Stimulated activated CD4-positive, alpha-beta T cell treated with anti-CD3 and anti-CD28 coated beads, Interleukin-4, amount 100 ng/mL, for 48 hours (primary cell): ENCODE measurements around the gene NPY5R.

Experiments
- DNase-seq, 2 donors: peaks; one replicate each; pipeline ENCODE4 v3.0.0-alpha.2; 2020; ENCODE audit warnings: low read depth in 2 of 2

Gene NPY5R

DNA sequence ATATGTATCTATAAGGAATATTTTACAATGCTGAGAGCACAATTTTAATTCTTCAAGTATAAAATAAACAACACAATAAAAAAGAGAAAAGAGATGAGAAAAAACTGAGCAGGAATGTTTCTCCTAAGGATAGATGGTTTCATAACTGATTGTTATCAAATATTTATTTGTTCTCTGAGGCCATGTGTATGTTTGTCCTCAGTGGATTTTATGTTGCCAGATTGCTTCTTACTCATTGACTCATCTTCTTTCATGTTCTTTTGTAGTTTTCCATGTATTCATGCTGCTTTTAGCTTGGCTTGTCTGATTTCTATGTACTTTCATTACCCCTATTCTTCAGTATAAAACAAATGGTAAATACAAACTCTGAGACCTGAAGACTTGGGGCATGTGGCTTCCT lies 41.2 kb downstream of the NPY5R start:
- DNase-seq, result no peak

DNA sequence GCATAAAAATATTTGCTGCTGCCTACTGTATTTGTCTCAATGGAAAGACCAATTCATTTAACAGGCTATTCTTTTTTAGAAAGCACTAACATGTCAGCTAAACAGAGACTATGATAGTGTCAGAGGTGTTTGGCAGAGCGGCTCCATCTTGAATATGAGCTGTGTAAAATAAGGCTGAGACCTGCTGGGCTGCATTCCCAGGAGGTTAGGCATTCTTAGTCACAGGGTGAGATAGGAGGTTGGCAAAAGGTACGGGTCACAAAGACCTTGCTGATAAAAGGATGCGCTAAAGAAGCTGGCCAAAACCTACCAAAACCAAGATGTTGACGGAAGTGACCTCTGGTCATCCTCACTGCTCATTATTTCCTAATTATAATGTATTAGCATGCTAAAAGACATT lies 41.8 kb downstream of the NPY5R start:
- DNase-seq, result no peak

DNA sequence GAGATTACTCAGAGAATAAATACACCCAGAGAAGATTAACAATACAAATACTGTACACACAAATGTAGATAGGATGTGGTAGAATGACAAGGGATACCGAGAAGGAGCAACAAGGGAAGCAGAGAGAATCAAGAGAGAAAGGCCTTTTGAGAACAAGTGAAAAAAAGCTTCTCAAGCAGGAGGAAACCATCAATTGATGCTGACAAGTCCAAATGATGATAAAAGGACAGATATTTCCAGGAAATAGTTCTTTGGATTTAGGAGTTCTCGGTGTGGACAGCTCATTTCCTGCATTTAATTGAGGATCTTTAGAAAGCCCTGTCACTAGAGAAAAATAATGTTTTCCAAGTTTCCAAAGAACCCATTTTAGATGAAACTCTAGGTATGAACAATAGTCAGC lies 48.1 kb downstream of the NPY5R start:
- no peak for DNase-seq

DNA sequence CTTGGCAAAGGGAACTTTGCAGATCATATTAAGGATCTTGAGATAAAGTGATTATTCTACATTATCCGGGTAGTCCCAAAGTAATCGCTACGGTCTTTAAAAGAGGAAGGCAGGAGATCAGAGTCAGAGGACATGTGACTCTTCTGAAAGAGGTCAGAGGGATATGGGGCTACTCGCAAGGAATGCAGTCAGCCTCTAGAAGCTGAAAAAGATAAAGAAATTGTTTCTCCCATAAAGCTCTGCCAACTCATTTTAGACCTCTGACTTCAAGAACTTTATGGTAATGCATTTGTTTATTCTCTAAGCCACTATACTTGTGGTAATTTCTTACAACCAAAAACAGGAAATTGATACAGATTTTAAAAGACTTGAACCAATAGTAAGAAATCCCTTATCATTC lies 48.6 kb downstream of the NPY5R start:
- DNase-seq, result no peak

DNA sequence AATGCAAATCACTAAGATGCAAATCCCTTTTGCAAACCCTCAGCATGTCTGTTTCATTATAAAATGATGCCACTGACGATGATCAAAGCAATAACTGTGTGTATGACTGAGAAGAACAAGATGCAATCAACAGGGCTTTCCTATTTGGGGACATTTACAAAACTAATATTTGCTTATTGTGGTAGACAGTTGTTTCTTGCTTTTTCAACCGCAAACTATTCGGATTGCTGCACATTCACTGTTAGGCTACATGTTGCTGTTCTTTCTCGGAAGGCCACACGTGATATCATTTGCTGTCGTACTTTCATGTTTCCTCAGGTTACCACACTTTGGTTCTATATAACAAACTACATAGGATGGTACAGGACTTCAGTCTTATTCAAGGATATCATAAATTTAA lies 49.8 kb downstream of the NPY5R start:
- no peak for DNase-seq

DNA sequence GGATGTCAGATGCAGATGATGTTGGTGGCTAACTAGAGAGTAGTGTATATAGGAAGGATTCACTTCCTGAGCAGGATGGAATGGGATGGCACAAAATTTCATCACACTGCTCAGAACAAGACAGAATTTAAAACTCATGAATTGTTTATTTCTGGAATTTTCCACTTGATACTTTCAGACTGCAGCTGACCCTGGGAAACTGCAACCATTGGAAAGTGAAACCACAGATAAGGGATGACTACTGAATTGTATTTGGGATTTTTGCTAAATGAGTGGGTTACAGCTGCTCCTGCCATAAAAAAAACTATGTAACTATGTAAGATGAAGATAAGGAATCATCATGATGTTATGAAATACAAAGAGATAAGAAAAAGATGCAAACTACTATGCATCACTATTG lies 51.4 kb downstream of the NPY5R start:
- no peak for DNase-seq

DNA sequence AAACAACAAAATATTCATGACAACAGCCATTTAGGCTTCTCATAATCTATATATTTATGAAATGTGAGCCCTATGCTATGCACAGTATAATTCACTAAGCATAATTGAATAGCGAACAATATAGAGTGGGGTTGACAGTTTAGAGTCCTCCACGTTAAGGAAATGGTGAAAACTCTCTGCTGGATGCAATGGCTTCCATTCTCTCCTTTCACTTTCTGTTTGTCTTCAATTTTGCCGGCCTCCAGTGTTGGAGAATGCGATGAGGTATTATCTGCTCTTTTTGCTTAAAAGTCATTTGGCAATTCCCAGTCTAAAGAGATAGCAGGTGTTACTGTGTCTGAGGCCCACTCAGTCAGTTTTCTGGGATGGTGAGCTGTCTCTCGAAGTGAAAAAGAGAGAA lies 52.1 kb downstream of the NPY5R start:
- no peak for DNase-seq

DNA sequence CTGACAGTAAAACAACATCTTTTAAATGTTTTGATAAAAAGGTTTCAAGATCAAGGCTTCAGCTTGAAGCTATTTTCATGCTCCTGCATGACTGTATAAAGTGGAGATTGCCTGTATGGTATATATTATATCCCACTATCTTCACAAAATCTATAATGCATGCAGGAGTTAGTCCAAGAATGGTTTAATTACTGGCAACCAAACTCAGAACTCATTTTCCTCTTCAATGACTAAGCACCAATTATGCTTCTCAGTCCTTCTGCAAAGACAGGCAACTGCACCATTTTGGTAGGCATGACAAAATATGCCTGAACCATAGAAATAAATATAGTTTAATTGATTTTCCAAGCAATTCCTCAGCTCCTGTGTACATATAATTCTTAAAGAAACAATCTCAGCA lies 54.5 kb downstream of the NPY5R start:
- no peak for DNase-seq

DNA sequence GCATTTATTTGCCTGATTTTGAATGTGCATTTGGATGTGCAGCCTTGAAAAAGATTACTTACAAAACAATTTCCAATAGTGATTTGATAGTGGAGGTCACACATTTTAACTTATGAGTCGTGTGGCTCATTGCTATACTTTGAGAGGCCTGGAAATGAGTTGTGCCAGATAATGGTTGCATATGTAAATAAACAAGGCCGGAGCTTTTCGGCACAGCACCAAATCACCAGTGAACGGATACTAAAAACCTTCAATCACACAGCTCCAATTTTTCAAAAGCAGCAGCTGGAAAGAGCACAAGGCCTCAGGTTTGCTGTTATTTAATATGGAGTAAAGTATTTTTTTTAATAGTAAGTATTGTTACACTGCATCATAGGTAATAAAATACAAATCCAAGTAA lies 57.2 kb downstream of the NPY5R start:
- DNase-seq, result no peak
